Gastrocnemius medialis (tissue), 4 donors: ENCODE data around the gene OPALIN. TPM values are rescaled to one million over a fixed set of nuclear protein-coding genes. Genes with fewer than 3 reads are reported as not detected.
"Not testable (repeated sequence)": the region's sequence is repeated elsewhere in the genome, so short reads cannot be mapped to it uniquely, and the experiment has no call there.

Experiments
- ATAC-seq, 2 donors: fragments of 150-250 bp; one replicate each; pipeline ENCODE4 v1.9.1; 2016
- DNase-seq, 2 donors: peaks; one replicate each; pipeline ENCODE4 v3.0.0-alpha.2; 2019
- H3K27ac ChIP-seq, 4 donors: fragments of 200-600 bp; sonication (generic); 1 replicate in 1 of 4; 2 replicates in 3 of 4; pipeline ENCODE4 v1.5.1; 2016 to 2018; ENCODE audit warnings: mild to moderate bottlenecking in 2 of 4, moderate library complexity in 1 of 4
- H3K27me3 ChIP-seq, 3 donors: fragments of 200-600 bp; sonication (generic) in 2 of 3; 1 replicate in 1 of 3; 2 replicates in 2 of 3; pipeline versions ENCODE4 v1.5.1 to v1.6.0; 2016 to 2019; ENCODE audit warnings: mild to moderate bottlenecking in 1 of 3, moderate library complexity in 1 of 3
- H3K36me3 ChIP-seq, 2 donors: fragments of 200-600 bp; sonication (generic) in 1 of 2; one replicate each; pipeline ENCODE4 v1.5.1; 2017 to 2018
- H3K4me1 ChIP-seq, 2 donors: fragments of 200-600 bp; sonication (generic) in 1 of 2; one replicate each; pipeline ENCODE4 v1.5.1; 2016 to 2017; ENCODE audit warnings: mild to moderate bottlenecking in 2 of 2
- H3K4me3 ChIP-seq, 4 donors: fragments of 200-600 bp; sonication (generic) in 3 of 4; 1 replicate in 1 of 4; 2 replicates in 3 of 4; pipeline ENCODE4 v1.5.1; 2016 to 2019; ENCODE audit warnings: mild to moderate bottlenecking in 2 of 4
- H3K9me3 ChIP-seq, 3 donors: fragments of 200-600 bp; sonication (generic) in 2 of 3; 1 replicate in 1 of 3; 2 replicates in 2 of 3; pipeline ENCODE4 v1.5.1; 2016 to 2019
- POLR2A ChIP-seq, 2 donors: fragments of 450-650 bp; IDR thresholded peaks; one replicate each; pipeline ENCODE4 v1.6.1; 2017; ENCODE audit warnings: antibody characterized with exemption in 2 of 2, mild to moderate bottlenecking in 2 of 2, moderate library complexity in 2 of 2
- in situ Hi-C, 4 donors: fragments of 200-750 bp; cut with MboI; loops; one replicate each; pipeline versions ENCODE4 v1.15.0 to v1.8.0; 2017; ENCODE audit warnings: low sequenced_read_pairs in 4 of 4
- intact Hi-C: fragments of 100-400 bp; cut with DNase I; formaldehyde crosslinking; loops from one replicate; pipeline ENCODE4 v1.15.1; 2023; ENCODE audit warnings: low total_unique reads
- total RNA-seq, 4 donors: library from RNA; depleted of rRNA; stranded (reverse); fragments of >200 nt; gene quantifications; one replicate each; pipeline versions ENCODE4 v1.1.0 to v1.2.3, GENCODE V29; 2016
- TF ChIP-seq, protein P1 (sequence below), 5 experiments: fragments of 450-650 bp in 3 of 5; fragments of 200-600 bp in 2 of 5; sonication (generic) in 2 of 5; IDR thresholded peaks in 4 of 5; conservative IDR thresholded peaks in 1 of 5; 1 replicate in 4 of 5; 2 replicates in 1 of 5; pipeline ENCODE4 v1.5.1; 2016 to 2019; ENCODE audit warnings: antibody characterized with exemption in 5 of 5, mild to moderate bottlenecking in 3 of 5, moderate library complexity in 3 of 5

Gene OPALIN
- total RNA-seq, 4 donors from 2014 or later, result not detected

- TF ChIP-seq, protein P1, sequence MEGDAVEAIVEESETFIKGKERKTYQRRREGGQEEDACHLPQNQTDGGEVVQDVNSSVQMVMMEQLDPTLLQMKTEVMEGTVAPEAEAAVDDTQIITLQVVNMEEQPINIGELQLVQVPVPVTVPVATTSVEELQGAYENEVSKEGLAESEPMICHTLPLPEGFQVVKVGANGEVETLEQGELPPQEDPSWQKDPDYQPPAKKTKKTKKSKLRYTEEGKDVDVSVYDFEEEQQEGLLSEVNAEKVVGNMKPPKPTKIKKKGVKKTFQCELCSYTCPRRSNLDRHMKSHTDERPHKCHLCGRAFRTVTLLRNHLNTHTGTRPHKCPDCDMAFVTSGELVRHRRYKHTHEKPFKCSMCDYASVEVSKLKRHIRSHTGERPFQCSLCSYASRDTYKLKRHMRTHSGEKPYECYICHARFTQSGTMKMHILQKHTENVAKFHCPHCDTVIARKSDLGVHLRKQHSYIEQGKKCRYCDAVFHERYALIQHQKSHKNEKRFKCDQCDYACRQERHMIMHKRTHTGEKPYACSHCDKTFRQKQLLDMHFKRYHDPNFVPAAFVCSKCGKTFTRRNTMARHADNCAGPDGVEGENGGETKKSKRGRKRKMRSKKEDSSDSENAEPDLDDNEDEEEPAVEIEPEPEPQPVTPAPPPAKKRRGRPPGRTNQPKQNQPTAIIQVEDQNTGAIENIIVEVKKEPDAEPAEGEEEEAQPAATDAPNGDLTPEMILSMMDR (IDR thresholded peaks at IDR 0.05 in 4 of 5, conservative IDR thresholded peaks at IDR 0.05 in 1 of 5), result no peak
- no peak for TF ChIP-seq POLR2A (IDR thresholded peaks at IDR 0.05)
- no peak overlapping the region for H3K27ac ChIP-seq
- DNase-seq (no peak), ATAC-seq (no peak)
- no peak overlapping the region for H3K4me3 ChIP-seq
- no peaks in the 10 kb centered on the region for H3K9me3 ChIP-seq
- no peaks in the 10 kb centered on the region for H3K27me3 ChIP-seq
- no peaks in the 10 kb centered on the region for H3K4me1 ChIP-seq
- in situ Hi-C loops, result no loop called here
- H3K36me3 ChIP-seq, result no peaks in the 10 kb centered on the region
- intact Hi-C loops, result no loop called here
These were observed 48.5 kb downstream of the OPALIN start for GRCh38 chr10:96310321-96310669.

DNA sequence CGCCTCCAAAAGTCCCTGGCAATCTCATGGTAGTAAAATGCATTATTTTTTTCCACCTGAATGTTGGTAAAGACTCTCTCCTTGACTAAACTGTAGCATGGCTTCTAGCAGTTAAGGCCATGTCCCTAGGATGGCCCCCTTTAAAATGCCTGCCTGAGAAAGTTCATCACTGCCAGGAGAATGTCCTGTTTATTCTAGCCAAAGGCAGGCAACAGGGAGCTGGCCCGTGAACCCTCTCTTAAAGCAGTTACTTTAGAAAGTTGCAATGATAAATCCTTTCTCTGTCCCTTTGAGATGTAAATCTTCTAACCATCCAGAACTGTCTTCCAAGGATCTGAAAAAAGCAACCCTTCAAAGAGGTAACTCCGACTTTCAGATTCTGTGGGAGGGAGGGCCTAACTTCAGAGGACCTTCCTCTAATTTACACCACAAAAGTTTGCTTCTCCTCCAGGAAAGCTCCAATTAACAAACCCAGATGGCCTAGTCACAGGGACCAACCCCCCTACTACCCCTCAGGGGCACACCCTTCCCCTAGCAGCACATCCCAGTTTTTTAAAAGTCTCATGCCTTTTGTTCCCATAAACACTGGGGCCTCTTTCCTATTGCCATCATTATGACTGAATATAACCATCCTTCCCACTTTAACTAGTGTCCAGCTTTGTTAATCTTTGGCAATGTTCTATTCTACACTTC lies 49.0 kb downstream of the OPALIN start:
- no peak overlapping the region for H3K4me3 ChIP-seq
- H3K9me3 ChIP-seq, result no peaks in the 10 kb centered on the region
- H3K36me3 ChIP-seq, result no peaks in the 10 kb centered on the region
- no peak overlapping the region for H3K27ac ChIP-seq
- H3K4me1 ChIP-seq, result no peaks in the 10 kb centered on the region
- TF ChIP-seq, protein P1 (IDR thresholded peaks at IDR 0.05 in 4 of 5, conservative IDR thresholded peaks at IDR 0.05 in 1 of 5), result no peak
- TF ChIP-seq POLR2A (IDR thresholded peaks at IDR 0.05), result no peak
- DNase-seq (no peak), ATAC-seq (no peak)
- intact Hi-C loops (no loop called here), in situ Hi-C loops (no loop called here)
- H3K27me3 ChIP-seq, result no peaks in the 10 kb centered on the region

GRCh38 chr10:96308854-96309253 lies 49.9 kb downstream of the OPALIN start:
- intact Hi-C loops, H3K36me3 ChIP-seq, H3K4me1 ChIP-seq, ATAC-seq, in situ Hi-C loops, H3K4me3 ChIP-seq, H3K9me3 ChIP-seq, H3K27me3 ChIP-seq, DNase-seq, H3K27ac ChIP-seq: not testable (repeated sequence)

DNA sequence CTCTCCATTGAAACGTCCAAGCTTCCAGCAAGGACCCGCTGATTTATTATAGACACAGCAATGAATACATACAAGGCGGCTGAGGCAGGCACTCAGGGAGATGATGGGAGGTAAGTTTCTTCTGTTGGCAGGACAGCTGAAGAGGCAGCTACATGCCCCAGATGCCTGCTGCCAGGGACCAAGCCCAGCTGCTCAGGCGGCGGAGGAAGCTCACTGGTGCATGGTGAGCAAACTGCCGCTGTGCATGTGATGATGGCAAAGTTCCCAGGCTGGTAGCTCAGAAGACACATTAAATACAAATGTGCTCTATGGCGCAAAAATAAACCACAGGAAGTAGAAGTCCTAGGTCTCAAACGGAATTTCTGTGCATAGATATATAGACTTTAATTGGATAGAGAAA lies 52.3 kb downstream of the OPALIN start:
- ATAC-seq (peak; percentile 46 to 50), DNase-seq (peak; percentile 41 to 57)
- in situ Hi-C loops, result no loop called here
- no peaks in the 10 kb centered on the region for H3K9me3 ChIP-seq
- TF ChIP-seq, protein P1 (IDR thresholded peaks at IDR 0.05 in 4 of 5, conservative IDR thresholded peaks at IDR 0.05 in 1 of 5), result no peak
- TF ChIP-seq POLR2A (IDR thresholded peaks at IDR 0.05), result no peak
- intact Hi-C loops, result no loop called here
- no peak overlapping the region for H3K27ac ChIP-seq
- peaks cover 0 to 2% (median 0%) of the 10 kb centered on the region in 3 donors for H3K27me3 ChIP-seq
- no peak overlapping the region for H3K4me3 ChIP-seq
- H3K4me1 ChIP-seq, result no peaks in the 10 kb centered on the region
- H3K36me3 ChIP-seq, result no peaks in the 10 kb centered on the region

- Histone ChIP-seq H3K9me3 (no peaks in the 10 kb centered on the region), H3K27ac (no peak overlapping the region), H3K27me3 (peaks cover 4 to 11% (median 9%) of the 10 kb centered on the region in 3 donors), H3K4me1 (no peaks in the 10 kb centered on the region), H3K36me3 (no peaks in the 10 kb centered on the region), H3K4me3 (no peak overlapping the region)
- DNase-seq (no peak), ATAC-seq (no peak)
- intact Hi-C loops, result no loop called here
- in situ Hi-C loops, result no loop called here
- TF ChIP-seq POLR2A (IDR thresholded peaks at IDR 0.05), result no peak
- TF ChIP-seq, protein P1 (IDR thresholded peaks at IDR 0.05 in 4 of 5, conservative IDR thresholded peaks at IDR 0.05 in 1 of 5), result no peak
These were observed 53.8 kb downstream of the OPALIN start for GRCh38 chr10:96305019-96305418.
